D721Med (cell line): Measurements from ENCODE around the gene PEX26.
"Not testable (repeated sequence)": the region's sequence is repeated elsewhere in the genome, so short reads cannot be mapped to it uniquely, and the experiment has no call there.

Experiments
- DNase-seq: peaks from one replicate; pipeline ENCODE4 v3.0.0; 2011; ENCODE audit warnings: low spot score; ENCODE audit not compliant: insufficient read length
- FAIRE-seq: peaks from 2 replicates; lab custom pipeline; 2011; peaks lifted over from hg19 to GRCh38; lab: Jason Lieb, UNC
- TF ChIP-seq, protein P1 (sequence below): IDR thresholded peaks from 2 replicates; pipeline ENCODE4 v1.5.1; 2012; ENCODE audit warnings: mild to moderate bottlenecking, control low read depth; ENCODE audit not compliant: insufficient read depth; ENCODE audit errors: missing control alignments

Gene PEX26

DNA sequence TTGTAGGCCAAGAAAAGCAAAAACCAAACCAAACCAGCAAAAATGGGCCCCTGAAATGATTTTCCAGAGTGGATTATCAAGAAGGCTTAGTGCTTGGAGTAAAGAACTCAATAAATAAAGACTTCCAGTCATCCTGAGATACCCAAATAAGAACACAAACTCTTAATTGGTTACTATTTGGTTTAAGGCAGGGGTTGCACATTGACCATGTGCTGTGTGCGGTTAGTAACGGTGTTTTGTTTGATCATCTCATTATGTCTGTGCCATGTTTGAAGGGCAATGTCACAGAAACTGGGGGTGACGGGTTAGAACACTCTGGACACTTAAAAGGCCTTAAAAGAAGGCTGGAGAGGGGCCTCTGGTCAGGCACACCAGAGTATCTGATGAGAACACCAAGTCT, 43.7 kb upstream of the PEX26 start:
- TF ChIP-seq, protein P1, sequence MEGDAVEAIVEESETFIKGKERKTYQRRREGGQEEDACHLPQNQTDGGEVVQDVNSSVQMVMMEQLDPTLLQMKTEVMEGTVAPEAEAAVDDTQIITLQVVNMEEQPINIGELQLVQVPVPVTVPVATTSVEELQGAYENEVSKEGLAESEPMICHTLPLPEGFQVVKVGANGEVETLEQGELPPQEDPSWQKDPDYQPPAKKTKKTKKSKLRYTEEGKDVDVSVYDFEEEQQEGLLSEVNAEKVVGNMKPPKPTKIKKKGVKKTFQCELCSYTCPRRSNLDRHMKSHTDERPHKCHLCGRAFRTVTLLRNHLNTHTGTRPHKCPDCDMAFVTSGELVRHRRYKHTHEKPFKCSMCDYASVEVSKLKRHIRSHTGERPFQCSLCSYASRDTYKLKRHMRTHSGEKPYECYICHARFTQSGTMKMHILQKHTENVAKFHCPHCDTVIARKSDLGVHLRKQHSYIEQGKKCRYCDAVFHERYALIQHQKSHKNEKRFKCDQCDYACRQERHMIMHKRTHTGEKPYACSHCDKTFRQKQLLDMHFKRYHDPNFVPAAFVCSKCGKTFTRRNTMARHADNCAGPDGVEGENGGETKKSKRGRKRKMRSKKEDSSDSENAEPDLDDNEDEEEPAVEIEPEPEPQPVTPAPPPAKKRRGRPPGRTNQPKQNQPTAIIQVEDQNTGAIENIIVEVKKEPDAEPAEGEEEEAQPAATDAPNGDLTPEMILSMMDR: no peak
- DNase-seq (no peak), FAIRE-seq (no peak)

- FAIRE-seq (no peak), DNase-seq (no peak)
- TF ChIP-seq, protein P1: no peak
These were observed 42.0 kb upstream of the PEX26 start for GRCh38 chr22:18035751-18036150.

DNA sequence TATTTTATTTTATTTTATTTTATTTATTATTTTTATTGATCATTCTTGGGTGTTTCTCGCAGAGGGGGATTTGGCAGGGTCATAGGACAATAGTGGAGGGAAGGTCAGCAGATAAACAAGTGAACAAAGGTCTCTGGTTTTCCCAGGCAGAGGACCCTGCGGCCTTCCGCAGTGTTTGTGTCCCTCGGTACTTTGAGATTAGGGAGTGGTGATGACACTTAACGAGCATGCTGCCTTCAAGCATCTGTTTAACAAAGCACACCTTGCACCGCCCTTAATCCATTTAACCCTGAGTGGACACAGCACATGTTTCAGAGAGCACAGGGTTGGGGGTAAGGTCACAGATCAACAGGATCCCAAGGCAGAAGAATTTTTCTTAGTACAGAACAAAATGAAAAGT, 36.9 kb upstream of the PEX26 start:
- not testable (repeated sequence) for DNase-seq, FAIRE-seq

DNA sequence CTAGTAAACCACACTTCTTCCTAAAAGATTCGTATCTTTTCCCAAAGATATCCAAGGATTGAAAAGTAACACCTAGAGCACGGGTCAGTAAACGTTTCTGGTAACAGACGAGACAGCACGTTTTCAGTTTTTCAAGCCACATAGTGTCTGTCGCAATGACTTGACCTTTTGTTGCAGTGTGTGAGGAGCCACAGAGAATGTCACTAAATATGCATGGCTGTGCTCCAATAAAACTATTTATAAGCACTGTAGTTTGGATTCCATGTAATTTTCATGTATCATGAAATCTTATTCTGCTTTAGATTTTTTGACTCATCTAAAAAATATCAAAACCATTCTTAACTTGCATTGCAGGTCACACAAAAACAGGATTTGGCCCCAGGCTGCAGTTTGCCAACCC, 35.1 kb upstream of the PEX26 start:
- no peak for DNase-seq
- TF ChIP-seq, protein P1: no peak
- FAIRE-seq: no peak

DNA sequence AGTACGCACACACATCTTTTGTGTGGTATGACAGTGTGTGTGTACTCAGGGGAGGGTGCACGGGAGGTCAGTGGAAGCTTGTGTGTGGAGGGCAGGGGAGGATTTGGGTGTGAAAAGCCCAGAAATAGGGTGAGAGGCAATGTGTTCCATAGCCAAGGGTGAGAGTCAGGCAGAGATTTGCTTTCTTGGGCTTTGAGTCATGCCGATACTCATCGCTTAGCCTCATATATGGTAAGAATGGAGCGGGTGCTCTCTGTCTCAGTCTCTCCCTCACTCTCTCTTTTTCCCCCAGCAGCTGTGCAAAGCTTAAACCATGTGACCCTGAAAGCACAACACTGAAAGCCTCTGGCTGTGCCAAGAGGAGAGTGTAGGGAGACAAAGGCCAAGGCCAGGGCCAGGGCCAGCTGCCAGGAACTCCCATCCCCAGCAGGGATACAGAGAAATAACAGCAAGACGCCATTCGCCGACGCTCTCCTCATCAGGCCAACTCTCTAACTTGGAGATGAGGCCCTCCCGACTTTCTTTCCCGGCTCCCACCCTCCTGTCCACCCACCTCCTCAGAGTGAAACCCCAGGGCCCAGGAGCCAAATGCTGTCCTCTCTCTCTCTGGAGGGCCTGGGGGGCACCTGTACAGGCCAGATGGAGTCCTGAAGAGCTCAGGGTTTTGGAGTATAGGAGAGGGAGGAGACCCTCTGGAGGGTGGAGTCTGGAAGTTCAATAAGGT, 33.1 kb upstream of the PEX26 start:
- FAIRE-seq (no peak), DNase-seq (no peak)
- TF ChIP-seq, protein P1: no peak

DNA sequence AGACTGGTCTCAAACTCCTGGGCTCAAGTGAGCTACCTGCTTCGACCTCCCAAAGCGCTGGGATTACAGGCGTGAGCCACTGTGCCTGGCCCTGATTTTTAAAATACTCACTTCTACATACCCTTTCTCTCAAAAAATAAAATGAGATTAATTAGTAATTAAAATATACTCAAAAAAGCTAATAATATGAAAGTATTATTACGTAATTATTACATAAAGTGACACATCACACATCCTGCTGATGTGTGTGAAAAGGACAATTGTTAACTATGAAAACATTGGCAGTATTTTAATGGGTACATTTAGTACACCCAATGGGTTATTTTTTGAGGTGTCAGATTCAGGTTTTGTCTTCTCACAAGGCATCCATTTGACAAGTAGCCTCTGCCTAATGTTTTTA, 32.0 kb upstream of the PEX26 start:
- no peak for DNase-seq
- no peak for FAIRE-seq
- TF ChIP-seq, protein P1: no peak

- TF ChIP-seq, protein P1: no peak
- FAIRE-seq: no peak
These were observed 29.7 kb upstream of the PEX26 start for GRCh38 chr22:18048041-18048440.

More at GRCh38 chr22:18048041-18048440, 29.7 kb upstream of the PEX26 start:
- DNase-seq: no peak
